Left ventricle myocardium superior (tissue), 1 donor: ENCODE data around the gene C9orf78. TPM values are rescaled to one million over a fixed set of nuclear protein-coding genes. Genes with fewer than 3 reads are reported as not detected.
A peak's percentile ranks its signal among the peaks of the same experiment; 100 is the strongest.

Source experiments
- ATAC-seq: fragments of 200-7000 bp; cut with Tn5 transposase; one replicate; pipeline ENCODE4 v1.9.1; 2020; ENCODE audit warnings: mild to moderate bottlenecking, moderate library complexity
- DNase-seq: peaks from one replicate; pipeline ENCODE4 v3.0.0-alpha.2; 2020
- intact Hi-C: fragments of 100-400 bp; cut with micrococcal nuclease; formaldehyde crosslinking; loops from one replicate; pipeline ENCODE4 v1.11.0; 2022
- total RNA-seq: library from RNA; stranded (reverse); fragmentation: NEBNext Ultra II Directional; extraction: Animal tissue kit (Norgen Biotek cat#: 25700); gene quantifications from one replicate; pipeline ENCODE4 v1.2.1, GENCODE V29; 2021
- donor health status: DM: no; HTN: yes; CAD: no; lungs with severe emphysema.

The C9orf78 gene
- total RNA-seq, 1 donor from 2014 or later = 35.6 TPM

DNA sequence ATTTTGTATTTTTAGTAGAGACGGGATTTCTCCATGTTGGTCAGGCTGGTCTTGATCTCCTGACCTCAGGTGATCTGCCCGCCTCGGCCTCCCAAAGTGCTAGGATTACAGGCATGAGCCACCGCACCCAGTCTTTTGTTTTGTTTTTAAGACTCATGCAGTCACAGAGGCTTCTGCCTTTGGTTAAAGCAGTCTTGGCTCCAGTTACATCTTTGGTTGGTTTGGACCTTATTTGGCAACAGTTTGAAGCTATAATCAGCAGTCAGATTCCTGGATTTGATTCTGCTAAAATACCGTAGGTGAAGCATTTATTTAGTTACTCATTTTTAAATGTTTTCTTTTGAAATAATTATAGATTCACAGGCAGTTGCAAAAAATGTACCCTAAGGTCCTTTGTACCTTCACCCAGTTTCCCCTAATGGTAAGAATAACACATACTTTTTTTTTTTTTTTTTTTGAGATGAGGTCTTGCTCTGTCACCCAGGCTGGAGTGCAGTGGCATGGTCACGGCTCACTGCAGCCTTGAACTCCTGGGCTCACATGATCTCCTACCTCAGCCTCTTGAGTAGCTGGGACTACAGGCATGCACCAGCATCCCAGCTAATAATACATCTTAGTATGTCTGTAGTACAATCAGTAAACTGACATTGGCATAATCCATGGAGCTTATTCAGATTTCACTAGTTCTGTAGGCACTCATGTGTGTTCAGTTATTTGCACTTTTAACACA lies 15.9 kb upstream of the C9orf78 start:
- no peak for ATAC-seq
- intact Hi-C loops = no loop called here
- DNase-seq = no peak

DNA sequence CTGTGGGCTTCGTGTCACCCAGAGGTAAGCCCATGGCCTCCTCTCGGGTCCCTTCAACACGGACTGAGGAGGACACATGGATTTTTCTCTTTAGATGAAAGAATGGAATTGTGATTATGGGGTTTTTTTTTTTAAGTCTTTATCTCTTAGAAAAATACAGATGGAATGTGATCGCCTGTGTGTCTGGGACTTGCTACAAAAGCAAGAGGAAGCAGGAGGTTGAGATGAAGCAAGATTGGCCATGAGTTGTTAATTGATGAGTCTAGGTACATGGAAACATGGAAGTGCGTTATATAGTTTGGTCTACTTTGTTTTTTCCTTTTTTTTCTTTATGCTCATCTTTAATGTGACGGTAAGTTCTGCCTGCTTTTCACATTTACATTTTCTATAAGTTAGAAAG lies 14.8 kb upstream of the C9orf78 start:
- DNase-seq = no peak
- ATAC-seq = no peak
- intact Hi-C loops = no loop called here

DNA sequence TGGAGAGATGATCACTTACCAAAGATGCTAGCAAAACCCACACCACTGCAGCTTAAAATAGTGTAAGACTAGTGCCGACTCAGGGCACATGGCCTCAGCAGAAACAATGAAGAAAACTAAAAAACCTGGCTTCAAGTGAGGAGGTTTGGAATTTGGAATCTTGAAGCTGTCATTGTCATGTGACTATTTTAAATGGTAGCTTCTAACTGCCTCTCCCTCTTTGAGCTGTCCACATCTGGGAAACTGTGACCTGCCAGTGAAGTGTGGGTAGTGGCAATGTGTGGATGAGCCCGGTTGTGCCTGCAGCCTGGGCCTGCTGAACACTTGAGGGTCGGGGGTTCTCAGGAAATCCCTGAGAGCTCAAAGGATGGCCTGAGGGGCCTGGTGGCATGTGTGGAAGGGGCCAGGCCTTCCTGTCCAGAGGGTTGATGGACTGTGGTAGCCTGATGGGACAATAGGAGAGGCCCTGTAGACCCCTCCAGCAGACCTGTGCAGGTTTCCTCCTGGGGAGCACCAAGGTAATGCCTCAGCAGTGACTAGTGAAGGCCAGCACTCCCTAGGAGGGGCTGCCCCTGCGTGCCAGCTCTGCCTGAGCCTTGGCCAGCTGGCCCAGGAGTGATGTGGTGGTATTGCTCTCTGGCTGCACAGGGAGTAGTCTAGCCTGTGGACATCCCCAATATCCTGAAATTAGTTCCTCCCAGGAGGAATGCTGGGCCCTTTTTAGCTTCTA lies 13.8 kb upstream of the C9orf78 start:
- no peak for DNase-seq
- no peak for ATAC-seq
- intact Hi-C loops = no loop called here

DNA sequence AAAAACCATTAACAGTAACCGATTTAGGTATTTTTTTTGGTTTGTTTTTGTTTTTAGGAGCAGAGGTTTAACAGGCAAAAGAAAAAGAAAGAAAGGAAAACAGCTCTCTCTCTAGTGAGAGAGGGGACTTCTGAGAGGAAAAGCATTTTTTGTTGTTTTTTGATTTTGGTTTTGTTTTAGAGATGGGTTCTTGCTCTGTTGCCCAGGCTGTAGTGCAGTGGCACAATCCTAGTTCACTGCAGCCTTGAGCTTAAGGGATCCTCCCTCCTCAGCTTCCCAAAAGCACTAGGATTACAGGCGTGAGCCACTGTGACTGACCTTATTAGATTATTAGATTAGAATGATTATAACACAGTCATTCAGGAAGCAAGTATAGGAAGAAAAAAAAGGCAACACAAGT lies 10.3 kb upstream of the C9orf78 start:
- no peak for DNase-seq
- intact Hi-C loops = no loop called here
- no peak for ATAC-seq

DNA sequence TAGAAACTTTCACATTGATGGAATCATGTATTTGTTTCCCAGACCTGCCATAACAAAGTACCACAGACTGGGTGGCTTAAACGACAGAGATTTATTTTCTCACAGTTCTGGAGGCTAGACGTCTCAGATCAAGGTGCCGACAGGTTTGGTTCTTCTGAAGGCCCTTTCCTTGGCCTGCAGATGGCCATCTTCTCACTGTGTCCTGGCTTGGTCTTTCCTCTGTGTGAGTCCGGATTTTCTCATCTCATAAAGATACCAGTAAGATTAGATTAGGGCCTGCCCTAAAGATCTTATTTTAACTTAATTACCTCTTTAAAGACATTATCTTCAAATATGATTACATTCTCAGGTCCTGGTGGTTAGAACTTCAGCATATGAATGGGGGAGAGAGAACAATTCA lies 6.0 kb upstream of the C9orf78 start:
- intact Hi-C loops = no loop called here
- DNase-seq = no peak
- ATAC-seq = no peak

DNA sequence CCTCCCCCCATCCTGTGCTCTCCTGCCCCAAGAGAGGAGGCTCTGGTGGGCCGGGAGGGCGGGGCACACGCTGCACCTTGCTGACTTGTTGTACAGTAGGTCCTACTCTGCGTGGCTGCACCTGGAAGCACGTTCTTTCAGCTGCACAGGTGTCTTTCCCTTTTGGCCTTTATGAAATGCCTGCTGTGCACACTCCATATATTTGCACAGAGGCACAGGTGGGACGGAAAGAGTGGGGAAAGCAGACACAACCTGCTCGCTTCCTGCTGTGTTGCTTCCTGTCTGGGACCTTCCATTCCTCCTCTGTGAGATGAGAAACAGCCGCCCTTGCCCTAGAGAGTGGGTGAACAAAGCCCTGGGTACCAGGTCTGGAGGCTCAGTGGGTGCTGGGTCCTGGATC lies 5.0 kb upstream of the C9orf78 start:
- no peak for ATAC-seq
- no peak for DNase-seq
- intact Hi-C loops = no loop called here

DNA sequence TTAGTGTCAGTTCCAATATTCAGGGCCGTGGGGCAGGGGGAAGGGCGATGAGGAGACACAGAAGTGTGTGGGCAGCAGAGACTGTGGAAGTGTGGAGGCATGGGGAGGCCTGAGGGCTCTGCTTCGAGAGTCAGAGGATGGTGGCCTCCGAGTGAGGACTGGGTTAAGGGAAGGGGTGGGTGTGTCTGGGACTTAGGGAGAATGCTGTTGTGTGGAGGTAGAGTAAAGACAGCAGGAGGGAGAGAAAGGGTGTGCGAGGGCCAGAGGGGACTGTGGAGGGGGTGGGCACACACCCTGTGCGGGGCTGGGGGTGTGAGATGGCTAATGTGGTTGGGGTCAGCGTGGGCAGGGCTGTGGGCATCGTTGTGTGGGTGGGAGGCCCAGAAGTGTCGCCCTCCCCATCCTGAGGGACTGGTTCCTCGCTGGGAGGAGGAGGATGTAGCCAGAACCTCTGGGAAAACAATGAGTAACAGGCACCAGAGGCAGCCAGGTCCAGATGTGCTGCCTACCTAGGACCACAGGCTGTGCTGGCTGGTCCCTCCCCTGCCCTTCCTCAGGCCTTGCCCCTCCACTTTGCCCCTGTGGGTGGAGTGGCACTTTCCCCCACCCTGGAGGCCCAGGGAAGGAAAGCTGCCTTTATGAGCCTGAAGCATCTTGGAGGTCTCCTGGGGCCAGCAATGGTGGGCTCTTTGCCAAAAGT lies 4.4 kb upstream of the C9orf78 start:
- DNase-seq (no peak), ATAC-seq (no peak)
- intact Hi-C loops = no loop called here

DNA sequence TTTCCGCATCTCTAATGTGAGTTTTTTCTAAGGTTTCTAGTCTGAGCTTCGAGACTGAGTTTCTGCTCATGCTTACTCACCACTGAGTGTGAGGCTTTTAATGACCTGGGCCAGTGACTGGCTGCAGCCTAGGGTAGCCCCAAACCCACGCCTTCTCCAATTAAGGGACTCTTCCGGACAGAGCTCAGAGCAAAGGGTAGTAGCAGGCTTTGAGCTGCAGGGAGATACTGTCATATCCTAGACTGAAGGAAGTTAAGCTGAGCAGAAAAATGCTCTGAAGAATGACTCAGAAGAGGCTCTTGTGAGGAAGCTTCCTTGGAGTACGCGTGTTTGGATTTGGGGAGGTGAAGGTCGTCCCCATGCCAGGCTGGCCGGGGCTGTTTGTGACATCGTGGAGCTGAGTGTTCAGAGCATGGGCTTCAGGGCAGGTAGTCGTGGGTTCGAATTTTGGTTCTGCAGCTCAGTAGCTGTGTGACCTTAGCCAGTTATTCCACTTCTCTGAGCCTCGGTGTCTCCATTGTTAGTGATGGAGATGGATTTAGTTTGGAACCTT lies 3.7 kb upstream of the C9orf78 start:
- ATAC-seq (no peak), DNase-seq (no peak)
- intact Hi-C loops = no loop called here

DNA sequence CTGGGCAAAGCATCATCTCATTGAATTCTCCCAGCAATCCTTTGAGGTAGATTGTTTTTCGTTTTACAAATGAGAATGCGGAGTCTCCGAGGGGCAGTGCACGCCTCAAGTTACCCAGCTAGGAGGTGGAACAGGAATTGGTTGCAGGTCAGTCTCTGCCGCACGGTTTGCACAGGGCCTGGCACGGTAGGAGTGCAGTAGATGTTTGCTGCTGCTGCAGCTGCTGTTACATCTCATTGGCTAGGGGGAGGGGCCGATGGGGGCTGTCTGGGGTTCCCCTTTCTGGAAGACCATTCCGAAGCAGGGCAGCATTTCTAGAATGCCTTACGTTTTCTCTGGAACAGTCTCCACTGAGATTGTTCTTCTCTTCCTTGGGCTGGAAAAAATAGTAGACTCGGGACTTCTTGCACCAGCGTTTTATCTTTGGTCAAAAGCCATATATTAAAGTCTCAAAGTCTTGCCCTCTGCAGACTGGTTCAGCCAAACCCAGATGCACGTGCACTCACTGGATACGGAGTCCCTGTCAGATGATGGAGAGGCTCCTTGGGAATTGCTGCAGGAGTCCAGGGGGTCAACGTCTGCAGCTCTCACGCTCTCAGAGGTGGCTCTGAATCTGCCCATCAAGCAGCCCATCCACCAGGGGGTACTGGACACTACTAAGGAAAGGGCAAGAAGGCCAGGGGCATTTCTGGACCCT lies 1.4 kb upstream of the C9orf78 start:
- intact Hi-C loops = no loop called here
- ATAC-seq (no peak), DNase-seq (no peak)

DNA sequence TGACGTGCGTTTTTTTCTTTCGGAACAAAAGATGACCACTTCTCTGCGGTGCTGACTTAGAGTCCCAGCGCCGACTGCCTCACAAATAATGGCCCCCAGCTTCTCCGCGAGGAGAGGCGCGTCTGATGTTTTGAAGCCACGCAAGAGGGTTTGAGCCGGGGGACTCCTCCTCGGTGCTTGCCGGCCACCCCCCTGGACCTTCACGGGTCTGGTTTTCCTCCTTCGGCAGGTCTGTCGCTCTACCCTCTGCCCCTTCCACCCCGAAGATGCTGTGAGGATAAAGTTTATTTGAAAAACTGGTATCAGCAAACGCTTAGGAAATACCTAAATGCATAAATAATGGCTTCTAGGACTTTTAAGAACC lies 767 bp upstream of the C9orf78 start:
- intact Hi-C loops = no loop called here
- no peak for ATAC-seq
- DNase-seq = no peak

DNA sequence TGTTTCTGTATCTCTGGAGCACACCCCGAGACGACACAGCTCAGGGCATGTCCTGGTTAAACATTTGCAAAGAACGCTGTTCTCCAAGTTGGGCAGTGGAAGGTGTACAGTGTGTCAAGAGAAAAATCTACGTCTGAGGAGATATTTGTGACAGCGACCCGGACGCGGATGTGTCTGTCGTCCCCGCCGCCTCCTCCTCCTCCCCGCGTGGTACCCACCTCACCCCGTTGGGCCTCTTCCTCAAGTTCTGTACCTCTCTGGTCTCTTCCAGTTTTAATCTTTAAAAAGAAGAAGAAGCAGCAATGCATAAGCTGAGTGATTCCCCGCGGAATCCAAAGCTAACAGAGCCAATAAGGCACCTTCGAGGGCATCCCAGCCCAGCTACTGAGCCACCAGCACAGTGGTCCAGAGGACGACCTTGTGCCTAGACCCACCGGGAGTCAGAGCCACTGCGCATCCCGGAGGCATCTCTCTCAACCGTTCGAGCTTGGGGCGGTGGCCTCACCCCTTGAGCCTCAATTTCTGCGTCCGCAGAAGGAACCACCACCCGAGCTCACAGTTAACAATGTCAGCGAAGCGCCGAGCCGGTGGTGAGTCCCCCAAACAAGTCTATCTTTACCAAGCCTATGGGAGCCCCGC lies 467 bp downstream of the C9orf78 start:
- intact Hi-C loops = no loop called here
- DNase-seq (no peak), ATAC-seq (peak; percentile 25)

DNA sequence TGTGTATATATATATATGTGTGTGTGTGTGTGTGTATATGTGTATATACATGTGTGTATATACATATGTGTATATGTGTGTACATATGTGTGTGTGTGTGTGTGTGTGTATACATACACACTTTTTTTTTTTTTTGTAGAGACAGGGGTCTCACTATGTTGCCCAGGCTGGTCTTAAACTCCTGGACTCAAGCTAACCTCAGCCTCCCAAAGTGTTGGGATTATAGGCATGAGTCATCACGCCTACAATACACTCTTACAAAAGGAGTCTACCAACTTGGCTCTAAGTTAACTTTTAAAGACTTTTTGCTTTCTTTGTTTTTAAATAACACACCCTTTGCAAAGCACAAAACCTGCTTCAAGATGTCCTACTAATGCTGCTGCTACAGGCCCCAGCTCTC lies 2.1 kb downstream of the C9orf78 start:
- no peak for ATAC-seq
- DNase-seq = no peak
- intact Hi-C loops = no loop called here

DNA sequence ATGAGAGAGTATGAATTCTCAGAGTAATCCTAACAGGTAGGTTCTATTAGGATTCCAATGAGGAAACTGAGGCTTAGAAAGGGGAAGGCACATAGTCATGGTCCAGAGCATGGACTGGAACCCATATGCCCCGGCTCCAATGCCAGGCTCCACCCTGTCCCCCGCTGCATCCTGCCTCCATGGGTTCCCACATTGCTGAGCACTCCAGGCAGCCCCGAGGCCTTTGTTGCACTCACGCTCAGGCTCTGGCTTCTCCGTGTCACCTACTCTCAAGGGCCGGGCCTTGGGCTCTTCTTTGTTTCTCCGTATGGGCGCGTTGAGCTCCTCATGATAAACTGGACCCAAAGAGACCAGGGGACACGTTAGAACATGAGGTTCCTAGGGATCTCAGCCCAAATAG lies 6.1 kb downstream of the C9orf78 start:
- intact Hi-C loops = no loop called here
- ATAC-seq (no peak), DNase-seq (no peak)

DNA sequence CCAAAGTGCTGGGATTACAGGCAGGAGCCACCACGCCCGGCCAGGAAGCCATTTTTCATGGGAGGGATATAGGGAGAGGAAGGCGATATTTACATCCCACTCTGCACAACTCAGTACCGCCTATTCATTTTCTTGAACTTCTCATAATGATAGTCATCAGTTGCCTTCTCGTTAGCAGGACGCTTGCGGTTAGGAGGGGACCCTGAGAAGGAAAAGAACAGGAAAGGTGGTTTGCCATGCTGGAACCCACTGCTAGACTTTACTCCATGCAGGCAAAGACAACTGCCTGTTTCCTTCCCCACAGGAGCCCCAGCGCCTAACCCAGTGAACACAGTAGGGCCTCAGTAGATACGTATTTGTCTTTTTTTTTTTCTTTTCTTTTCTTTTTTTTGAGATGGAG lies 7.0 kb downstream of the C9orf78 start:
- intact Hi-C loops = no loop called here
- ATAC-seq = no peak
- no peak for DNase-seq

DNA sequence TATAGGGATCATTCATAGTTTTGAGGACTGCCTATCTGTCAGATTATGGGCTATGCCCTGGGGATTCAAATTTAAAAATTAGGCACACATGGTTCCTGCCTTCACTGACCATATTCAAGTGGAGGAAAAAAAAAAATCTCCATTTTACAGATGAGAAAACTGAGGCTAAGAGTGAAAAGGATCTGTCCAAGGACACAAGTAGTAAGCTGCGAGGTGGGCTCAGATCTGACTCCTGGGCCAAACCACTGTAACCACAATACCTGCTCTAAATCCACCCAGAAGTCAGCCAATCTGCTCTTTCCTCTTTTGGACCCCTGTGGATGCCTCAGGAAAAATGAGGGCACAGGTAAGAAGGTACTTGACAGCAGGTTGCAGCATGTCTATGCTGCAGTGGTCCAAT lies 8.3 kb downstream of the C9orf78 start:
- intact Hi-C loops = no loop called here
- DNase-seq (no peak), ATAC-seq (no peak)

DNA sequence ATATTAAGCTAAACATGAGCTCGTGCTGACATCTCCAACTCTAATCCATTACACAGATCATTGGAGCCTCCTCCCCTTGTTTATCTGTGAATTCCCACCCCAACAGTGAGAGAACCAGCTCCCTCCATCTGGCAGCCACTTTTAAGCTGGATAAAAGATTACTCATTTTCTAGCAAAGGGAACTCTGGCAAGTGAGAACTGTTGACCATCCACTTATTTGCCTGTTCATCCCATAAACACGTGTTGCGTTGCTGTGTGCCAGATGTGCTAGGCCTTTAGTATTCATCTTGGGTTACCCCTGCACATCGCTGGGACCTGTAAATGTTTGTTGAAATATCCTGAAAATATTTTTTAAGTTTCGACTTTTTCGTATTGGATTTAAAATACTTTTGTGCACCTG lies 8.7 kb downstream of the C9orf78 start:
- intact Hi-C loops = no loop called here
- DNase-seq (no peak), ATAC-seq (no peak)

DNA sequence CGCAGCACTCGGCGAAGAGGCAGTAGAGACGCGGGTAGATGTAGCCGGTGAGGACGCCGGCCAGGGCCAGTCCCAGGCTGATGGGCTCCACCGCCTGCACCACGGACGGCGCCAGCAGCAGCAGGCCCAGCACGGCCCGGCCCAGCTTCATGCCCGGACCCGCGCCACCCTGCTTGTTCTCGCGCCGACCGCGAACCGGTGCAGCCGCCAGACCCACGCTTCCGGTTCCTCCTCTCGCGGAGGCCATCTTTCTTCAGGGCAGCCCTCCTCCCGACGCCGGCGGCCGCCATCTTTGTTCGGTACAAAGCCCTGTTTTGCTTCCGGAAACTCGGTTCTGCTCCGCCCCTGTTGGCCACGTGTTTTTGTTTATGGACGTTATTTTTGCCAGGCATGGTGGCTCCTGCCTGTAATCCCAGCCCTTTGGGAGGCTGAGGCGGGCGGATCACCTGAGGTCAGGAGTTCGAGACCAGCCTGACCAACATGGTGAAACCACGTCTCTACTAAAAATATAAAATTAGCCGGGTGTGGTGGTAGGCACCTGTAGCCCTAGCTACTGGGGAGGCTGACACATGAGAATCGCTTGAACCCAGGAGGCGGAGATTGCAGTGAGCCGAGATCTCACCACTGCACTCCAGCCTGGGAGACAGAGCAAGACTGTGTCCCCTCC lies 11.0 kb downstream of the C9orf78 start, which contains the start of gene TOR1A:
TOR1A (minus strand) TSS at position 202 of the 667 bp plus-strand sequence; CDS start at position 151, 51 bp downstream.
- peak; percentile 97 for ATAC-seq
- peak; percentile 97 for DNase-seq
- intact Hi-C loops = no loop called here

DNA sequence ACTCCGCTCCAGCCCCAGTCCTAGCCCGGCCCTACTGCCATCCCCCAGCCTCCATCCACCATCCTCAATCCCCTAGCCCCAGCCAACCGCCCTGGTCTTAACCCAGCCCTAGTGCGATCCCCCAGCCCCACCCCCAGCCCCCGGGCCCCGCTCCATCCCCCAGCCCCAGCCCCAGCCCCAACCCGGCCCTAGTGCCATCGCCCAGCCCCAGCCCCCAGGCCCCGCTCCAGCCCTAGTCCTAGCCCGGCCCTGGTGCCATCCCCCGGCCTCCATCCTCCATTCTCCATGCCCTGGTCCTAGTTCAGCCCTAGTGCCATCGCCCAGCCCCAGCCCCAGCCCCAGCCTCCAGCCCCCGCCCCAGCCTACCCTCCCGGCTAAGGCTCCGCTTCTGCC lies 11.5 kb downstream of the C9orf78 start:
- DNase-seq (no peak), ATAC-seq (peak; percentile 19)
- intact Hi-C loops = no loop called here
